CD4-positive, CD25-positive, alpha-beta regulatory T cell (primary cell): ENCODE results near the gene KRT74. TPM values are rescaled to one million over a fixed set of nuclear protein-coding genes. Genes with fewer than 3 reads are reported as not detected.

Source experiments
- ATAC-seq, 2 donors: fragments of 150-1000 bp; cut with Tn5 transposase; one replicate each; pipeline ENCODE4 v1.10.0; 2021; ENCODE audit warnings: low read depth in 2 of 2, moderate number of reproducible peaks in 2 of 2, moderate library complexity in 1 of 2
- DNase-seq, 3 donors: peaks; one replicate each; pipeline versions ENCODE4 v3.0.0 to v3.0.0-alpha.2; 2012 to 2022; ENCODE audit warnings: mixed read lengths in 1 of 3
- H3K27ac ChIP-seq: one replicate; pipeline ENCODE4 v1.7.0; 2013; ENCODE audit warnings: mild to moderate bottlenecking, low read length; ENCODE audit not compliant: insufficient read depth, poor library complexity, severe bottlenecking
- H3K27me3 ChIP-seq: one replicate; pipeline ENCODE4 v1.7.0; 2013; ENCODE audit warnings: low read length; ENCODE audit not compliant: control insufficient read depth, insufficient read depth
- H3K36me3 ChIP-seq: one replicate; pipeline ENCODE4 v1.7.0; 2013; ENCODE audit warnings: mild to moderate bottlenecking, low read length, moderate library complexity; ENCODE audit not compliant: control insufficient read depth, insufficient read depth
- H3K4me1 ChIP-seq: 2 replicates; pipeline ENCODE4 v1.7.0; 2013; ENCODE audit warnings: mild to moderate bottlenecking, low read length; ENCODE audit not compliant: insufficient read depth, control insufficient read depth, poor library complexity, severe bottlenecking
- H3K4me3 ChIP-seq: one replicate; pipeline ENCODE4 v1.7.0; 2013; ENCODE audit warnings: low read depth, mild to moderate bottlenecking, low read length, moderate library complexity
- H3K9me3 ChIP-seq, 2 experiments: 1 replicate in 1 of 2; 2 replicates in 1 of 2; pipeline ENCODE4 v1.7.0; 2013; ENCODE audit warnings: low read length in 2 of 2, mild to moderate bottlenecking in 1 of 2, moderate library complexity in 1 of 2; ENCODE audit not compliant: control insufficient read depth in 2 of 2
- H3K27ac Mint-ChIP-seq, 3 donors: one replicate each; pipeline ENCODE4 v1.8.0; 2020 to 2022; ENCODE audit warnings: mild to moderate bottlenecking in 3 of 3, mixed read lengths in 3 of 3, moderate library complexity in 2 of 3
- H3K27me3 Mint-ChIP-seq: one replicate; pipeline ENCODE4 v1.8.0; 2022; ENCODE audit warnings: mild to moderate bottlenecking, mixed read lengths
- H3K36me3 Mint-ChIP-seq: one replicate; pipeline ENCODE4 v1.8.0; 2020; ENCODE audit warnings: mixed read lengths
- H3K4me1 Mint-ChIP-seq, 4 donors: one replicate each; pipeline ENCODE4 v1.8.0; 2020 to 2022; ENCODE audit warnings: mixed read lengths in 4 of 4, mild to moderate bottlenecking in 1 of 4
- H3K4me3 Mint-ChIP-seq, 4 donors: one replicate each; pipeline ENCODE4 v1.8.0; 2020 to 2022; ENCODE audit warnings: mild to moderate bottlenecking in 4 of 4, mixed read lengths in 4 of 4, moderate library complexity in 3 of 4
- H3K9me3 Mint-ChIP-seq, 7 donors: one replicate each; pipeline ENCODE4 v1.8.0; 2020 to 2022; ENCODE audit warnings: mixed read lengths in 7 of 7, mild to moderate bottlenecking in 3 of 7, moderate library complexity in 2 of 7
- polyA plus RNA-seq, 4 donors: library from polyadenylated mRNA; unstranded; fragments of 300-500 nt; fragmentation: Illumina TruSeq; gene quantifications; one replicate each; pipeline ENCODE4 v1.2.3, GENCODE V29; 2021
- total RNA-seq: library from RNA; stranded (reverse); gene quantifications from one replicate; pipeline ENCODE4 v1.2.3, GENCODE V29; 2022

Gene KRT74
- total and polyA plus RNA-seq, 5 donors from 2014 or later = not detected

- H3K9me3 Mint-ChIP-seq = no peaks in the 10 kb centered on the region
- H3K36me3 ChIP-seq = no peaks in the 10 kb centered on the region
- H3K4me3 Mint-ChIP-seq = no peak overlapping the region
- H3K4me3 ChIP-seq = no peak overlapping the region
- H3K27me3 Mint-ChIP-seq = no peaks in the 10 kb centered on the region
- ATAC-seq (no peak), DNase-seq (no peak)
- no peak overlapping the region for H3K27ac ChIP-seq
- no peaks in the 10 kb centered on the region for H3K9me3 ChIP-seq
- H3K27ac Mint-ChIP-seq = no peak overlapping the region
- no peaks in the 10 kb centered on the region for H3K4me1 ChIP-seq
- no peaks in the 10 kb centered on the region for H3K36me3 Mint-ChIP-seq
- peaks cover 0 to 3% (median 0%) of the 10 kb centered on the region in 4 donors for H3K4me1 Mint-ChIP-seq
- no peaks in the 10 kb centered on the region for H3K27me3 ChIP-seq
These were observed 41.0 kb downstream of the KRT74 start for GRCh38 chr12:52532636-52533035.

DNA sequence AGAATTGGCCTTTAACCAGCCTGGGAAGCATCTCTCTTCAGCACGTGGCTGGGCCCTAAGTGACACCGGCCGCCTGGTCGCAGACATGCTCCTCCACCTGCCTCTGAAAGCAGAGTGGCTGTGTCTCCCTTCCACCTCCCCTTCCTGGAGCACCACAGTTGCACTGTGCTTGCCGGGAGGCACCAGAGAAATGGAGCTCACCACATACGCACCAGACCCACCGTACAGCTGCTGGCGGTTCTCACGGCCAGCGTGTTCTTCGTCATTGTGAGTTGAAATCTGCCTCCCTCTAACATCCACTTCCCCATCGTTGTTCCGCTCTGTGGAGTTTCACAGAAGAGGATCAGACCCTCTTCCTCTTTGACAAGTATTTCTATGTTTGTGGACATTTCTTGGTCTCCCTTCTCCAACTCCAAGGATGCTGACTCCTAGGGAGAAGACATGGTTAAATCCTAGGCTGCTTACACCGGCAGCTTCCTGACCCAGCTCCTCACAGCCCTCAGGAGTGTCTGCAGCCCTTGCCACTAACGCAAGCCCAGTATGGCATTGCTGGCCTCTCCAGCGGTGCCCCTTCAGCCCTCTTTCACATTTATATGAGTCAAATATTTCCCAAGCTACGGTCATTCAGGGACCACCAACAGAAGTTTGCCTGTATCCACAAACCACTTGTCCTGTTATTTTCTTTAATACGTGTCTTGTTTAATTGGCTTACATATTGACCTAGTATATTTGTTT lies 41.9 kb downstream of the KRT74 start:
- Mint-ChIP-seq H3K4me3 (no peak overlapping the region), H3K36me3 (no peaks in the 10 kb centered on the region), H3K27ac (no peak overlapping the region), H3K9me3 (no peaks in the 10 kb centered on the region), H3K4me1 (peaks cover 0 to 3% (median 0%) of the 10 kb centered on the region in 4 donors), H3K27me3 (no peaks in the 10 kb centered on the region)
- Histone ChIP-seq H3K27me3 (no peaks in the 10 kb centered on the region), H3K4me3 (no peak overlapping the region), H3K27ac (no peak overlapping the region), H3K4me1 (no peaks in the 10 kb centered on the region), H3K36me3 (no peaks in the 10 kb centered on the region), H3K9me3 (no peaks in the 10 kb centered on the region)
- DNase-seq (no peak), ATAC-seq (no peak)

DNA sequence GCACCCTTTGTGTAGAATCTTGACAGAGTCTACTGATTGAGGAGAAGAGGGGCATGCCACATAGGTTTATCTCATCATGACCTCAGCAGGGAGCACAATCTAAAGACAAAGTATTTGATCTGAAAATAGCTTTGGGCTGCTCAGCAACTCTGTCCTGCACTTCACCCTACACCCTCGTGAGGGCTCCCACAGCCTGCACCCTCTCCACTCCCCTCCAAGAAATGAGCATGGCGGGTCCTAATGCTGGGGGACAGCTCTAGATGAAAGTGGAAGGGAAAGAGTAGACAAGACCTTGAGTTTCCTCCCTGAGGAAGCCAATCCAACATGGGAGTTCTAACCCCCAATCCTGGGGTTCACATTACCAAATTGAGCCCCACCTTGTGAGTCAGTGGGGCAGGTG lies 42.7 kb downstream of the KRT74 start:
- Histone ChIP-seq H3K36me3 (no peaks in the 10 kb centered on the region), H3K4me1 (no peaks in the 10 kb centered on the region), H3K4me3 (no peak overlapping the region), H3K9me3 (no peaks in the 10 kb centered on the region), H3K27me3 (no peaks in the 10 kb centered on the region), H3K27ac (no peak overlapping the region)
- H3K9me3 Mint-ChIP-seq = no peaks in the 10 kb centered on the region
- no peak overlapping the region for H3K4me3 Mint-ChIP-seq
- no peaks in the 10 kb centered on the region for H3K27me3 Mint-ChIP-seq
- H3K4me1 Mint-ChIP-seq = peaks cover 0 to 3% (median 0%) of the 10 kb centered on the region in 4 donors
- H3K36me3 Mint-ChIP-seq = no peaks in the 10 kb centered on the region
- DNase-seq (no peak), ATAC-seq (no peak)
- no peak overlapping the region for H3K27ac Mint-ChIP-seq

DNA sequence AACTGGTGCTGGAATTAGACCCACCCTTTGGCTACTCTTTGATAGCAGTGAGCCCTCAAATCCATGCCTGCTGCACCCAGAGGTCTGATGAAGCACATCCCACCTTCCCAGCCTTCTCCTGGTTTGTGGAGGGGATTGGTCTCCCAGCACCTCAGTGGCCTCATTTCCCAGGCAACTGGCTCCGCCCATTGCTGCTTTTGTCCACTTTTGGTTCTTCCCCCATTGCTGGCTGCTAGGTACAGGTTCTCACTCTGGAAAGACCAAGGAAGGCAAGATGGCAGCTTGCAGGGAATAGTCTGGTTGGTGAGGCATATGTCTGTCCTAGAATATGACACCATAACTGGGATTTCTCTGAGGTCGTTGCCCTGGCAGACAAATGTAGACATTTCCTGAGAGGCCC lies 43.3 kb downstream of the KRT74 start:
- Histone ChIP-seq H3K36me3 (no peaks in the 10 kb centered on the region), H3K9me3 (no peaks in the 10 kb centered on the region), H3K4me1 (no peaks in the 10 kb centered on the region), H3K4me3 (no peak overlapping the region), H3K27me3 (no peaks in the 10 kb centered on the region), H3K27ac (no peak overlapping the region)
- H3K4me1 Mint-ChIP-seq = peaks cover 0 to 3% (median 0%) of the 10 kb centered on the region in 4 donors
- H3K27me3 Mint-ChIP-seq = no peaks in the 10 kb centered on the region
- no peak overlapping the region for H3K27ac Mint-ChIP-seq
- H3K4me3 Mint-ChIP-seq = no peak overlapping the region
- ATAC-seq (no peak), DNase-seq (no peak)
- H3K36me3 Mint-ChIP-seq = no peaks in the 10 kb centered on the region
- H3K9me3 Mint-ChIP-seq = no peaks in the 10 kb centered on the region

DNA sequence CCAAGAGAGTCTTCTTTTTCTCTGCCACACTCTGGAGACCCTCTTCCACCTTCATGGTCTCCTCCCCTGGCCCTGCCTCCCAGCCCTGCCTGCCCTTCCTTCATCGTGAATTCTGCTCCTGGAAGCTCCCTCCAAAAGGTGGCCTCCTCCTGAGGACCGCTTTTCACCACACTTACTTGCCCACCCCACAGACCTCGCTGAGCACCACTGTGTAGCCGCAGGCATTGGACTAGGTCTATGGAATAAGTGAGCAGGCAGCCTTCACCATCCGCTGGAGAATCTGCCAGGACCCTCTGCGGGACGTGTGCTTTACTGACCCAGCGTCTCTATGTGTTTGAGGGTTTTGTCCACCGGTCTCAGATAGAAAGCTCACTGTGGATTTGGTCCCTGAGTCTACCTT lies 43.8 kb downstream of the KRT74 start:
- ATAC-seq (no peak), DNase-seq (no peak)
- Mint-ChIP-seq H3K4me3 (peak overlapping the region in 1 of 4 donors; percentile 64), H3K9me3 (no peaks in the 10 kb centered on the region), H3K27ac (no peak overlapping the region), H3K4me1 (peaks cover 0 to 3% (median 0%) of the 10 kb centered on the region in 4 donors), H3K36me3 (no peaks in the 10 kb centered on the region), H3K27me3 (no peaks in the 10 kb centered on the region)
- no peak overlapping the region for H3K4me3 ChIP-seq
- H3K27ac ChIP-seq = no peak overlapping the region
- no peaks in the 10 kb centered on the region for H3K9me3 ChIP-seq
- H3K27me3 ChIP-seq = no peaks in the 10 kb centered on the region
- H3K36me3 ChIP-seq = no peaks in the 10 kb centered on the region
- no peaks in the 10 kb centered on the region for H3K4me1 ChIP-seq

GRCh38 chr12:52529417-52529816 lies 44.2 kb downstream of the KRT74 start:
- H3K4me3 Mint-ChIP-seq = no peak overlapping the region
- Histone ChIP-seq H3K36me3 (no peaks in the 10 kb centered on the region), H3K4me3 (no peak overlapping the region), H3K9me3 (no peaks in the 10 kb centered on the region), H3K27me3 (no peaks in the 10 kb centered on the region), H3K27ac (no peak overlapping the region), H3K4me1 (no peaks in the 10 kb centered on the region)
- no peak for ATAC-seq
- no peaks in the 10 kb centered on the region for H3K27me3 Mint-ChIP-seq
- no peak for DNase-seq
- H3K36me3 Mint-ChIP-seq = no peaks in the 10 kb centered on the region
- no peak overlapping the region for H3K27ac Mint-ChIP-seq
- no peaks in the 10 kb centered on the region for H3K4me1 Mint-ChIP-seq
- H3K9me3 Mint-ChIP-seq = no peaks in the 10 kb centered on the region

GRCh38 chr12:52528641-52529143 lies 45.0 kb downstream of the KRT74 start:
- Mint-ChIP-seq H3K4me1 (no peaks in the 10 kb centered on the region), H3K9me3 (no peaks in the 10 kb centered on the region), H3K27ac (no peak overlapping the region), H3K36me3 (no peaks in the 10 kb centered on the region), H3K4me3 (no peak overlapping the region), H3K27me3 (no peaks in the 10 kb centered on the region)
- Histone ChIP-seq H3K27ac (no peak overlapping the region), H3K9me3 (no peaks in the 10 kb centered on the region), H3K4me3 (no peak overlapping the region), H3K27me3 (no peaks in the 10 kb centered on the region), H3K36me3 (no peaks in the 10 kb centered on the region), H3K4me1 (no peaks in the 10 kb centered on the region)
- no peak for DNase-seq
- ATAC-seq = no peak

DNA sequence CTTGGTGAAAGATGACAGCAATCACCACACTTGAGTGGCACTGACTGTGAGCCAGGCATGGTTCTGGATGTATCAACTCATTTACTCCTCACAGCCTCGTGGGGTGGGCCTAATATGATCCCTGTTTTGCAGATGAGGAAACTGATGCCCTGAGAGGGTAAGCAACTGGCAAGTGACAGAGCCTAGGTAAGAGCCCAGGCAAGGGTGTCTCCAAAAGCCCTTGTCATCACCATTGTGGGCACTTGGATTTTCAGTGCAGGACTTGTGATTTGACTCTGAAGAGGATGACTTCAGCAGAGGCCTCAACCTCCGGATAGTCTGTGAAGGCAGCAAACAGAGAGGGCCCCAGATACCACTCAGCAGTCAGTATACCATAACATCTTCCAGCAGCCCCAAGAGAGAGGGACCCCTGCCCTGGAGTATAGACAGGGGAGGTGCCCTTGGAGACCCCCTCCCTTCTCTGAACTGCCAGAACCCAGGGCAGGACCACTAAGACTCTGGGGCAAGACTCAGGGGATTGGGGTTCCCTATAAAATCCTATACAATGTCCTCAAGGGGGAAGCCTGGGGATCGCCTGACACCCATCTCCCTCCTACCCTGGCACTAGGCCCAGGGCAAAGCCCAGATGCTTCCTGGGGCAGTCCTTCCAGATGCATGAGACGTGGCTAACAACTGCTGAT lies 46.4 kb downstream of the KRT74 start:
- Mint-ChIP-seq H3K4me3 (no peak overlapping the region), H3K27me3 (no peaks in the 10 kb centered on the region), H3K9me3 (no peaks in the 10 kb centered on the region), H3K4me1 (no peaks in the 10 kb centered on the region), H3K36me3 (no peaks in the 10 kb centered on the region), H3K27ac (peak overlapping the region in 1 of 3 donors; percentile 42)
- Histone ChIP-seq H3K27ac (no peak overlapping the region), H3K36me3 (no peaks in the 10 kb centered on the region), H3K27me3 (no peaks in the 10 kb centered on the region), H3K4me1 (no peaks in the 10 kb centered on the region), H3K4me3 (no peak overlapping the region), H3K9me3 (no peaks in the 10 kb centered on the region)
- no peak for ATAC-seq
- no peak for DNase-seq
